Activated naive CD8-positive, alpha-beta T cell treated with anti-CD3 and anti-CD28 coated beads, Interleukin-2, amount 10 ng/mL, durations not matched to agents 7 days and 5 days (primary cell): ENCODE data around the gene OR52E5. TPM values are rescaled to one million over a fixed set of nuclear protein-coding genes. Genes with fewer than 3 reads are reported as not detected.

Experiments used
- total RNA-seq, 2 experiments: library from RNA; stranded (reverse); gene quantifications; one replicate each; pipeline ENCODE4 v1.2.3, GENCODE V29; 2021

The OR52E5 gene
- total RNA-seq, 2 experiments from 2014 or later, result not detected

Other genes starting within 250 kb of the OR52E5 start
- gene TRIM5, start 208.1 kb upstream of the OR52E5 start, total RNA-seq, result 10 to 100 TPM; 33.1 to 36.4 TPM
- gene TRIM22, start 203.4 kb upstream of the OR52E5 start, total RNA-seq, result 100 to 1,000 TPM; 341 to 369 TPM
- gene OR56B1, start 156.8 kb upstream of the OR52E5 start, total RNA-seq, result under 1 TPM; 0.86 to 0.99 TPM
- gene OR52N4, start 139.0 kb upstream of the OR52E5 start, total RNA-seq, result 1 to 10 TPM; 1.7 to 1.8 TPM
- gene OR52N5, start 109.9 kb upstream of the OR52E5 start, total RNA-seq, result not detected
- gene OR52N1, start 101.9 kb upstream of the OR52E5 start, total RNA-seq, result not detected
- not detected for gene OR52N2, start 84.3 kb upstream of the OR52E5 start, total RNA-seq
- not detected for gene OR52E6, start 51.3 kb upstream of the OR52E5 start, total RNA-seq
- gene OR52E8, start 35.5 kb upstream of the OR52E5 start, total RNA-seq, result not detected
- gene OR52E4, start 12.6 kb upstream of the OR52E5 start, total RNA-seq, result not detected
- not detected for gene OR56A3, start 49.0 kb downstream of the OR52E5 start, total RNA-seq
- not detected for gene OR56A5, start 75.3 kb downstream of the OR52E5 start, total RNA-seq
- gene OR52L1, start 93.8 kb downstream of the OR52E5 start, total RNA-seq, result not detected
- gene OR56A4, start 113.7 kb downstream of the OR52E5 start, total RNA-seq, result not detected
- gene OR56A1, start 137.6 kb downstream of the OR52E5 start, total RNA-seq, result not detected
- gene OR56B4, start 214.5 kb downstream of the OR52E5 start, total RNA-seq, result not detected